ENCODE data around the gene TMEM18.

Gene TMEM18

DNA sequence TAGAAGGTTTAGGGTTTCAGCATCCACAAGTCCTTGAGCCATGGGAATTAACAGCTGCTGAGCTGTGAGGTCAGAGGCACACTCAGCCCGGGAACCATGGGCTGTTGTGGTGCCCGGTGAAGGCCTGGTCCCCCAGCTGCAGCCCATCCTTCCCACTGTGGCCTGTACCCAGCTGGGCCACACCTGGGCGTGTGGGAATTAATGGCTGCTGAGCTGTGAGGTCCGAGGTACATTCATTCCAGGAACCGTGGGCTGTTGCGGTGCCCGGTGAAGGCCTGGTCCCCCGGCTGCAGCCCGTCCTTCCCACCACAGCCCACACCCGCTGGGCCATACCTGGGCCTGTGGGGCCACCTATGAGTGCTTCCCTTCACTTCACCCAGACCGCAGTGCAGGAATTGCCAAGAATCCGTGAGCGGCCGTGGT, 25.2 kb downstream of the TMEM18 start:
- DNase-seq (ENCODE audit: low read depth, low spot score) = no peak

DNA sequence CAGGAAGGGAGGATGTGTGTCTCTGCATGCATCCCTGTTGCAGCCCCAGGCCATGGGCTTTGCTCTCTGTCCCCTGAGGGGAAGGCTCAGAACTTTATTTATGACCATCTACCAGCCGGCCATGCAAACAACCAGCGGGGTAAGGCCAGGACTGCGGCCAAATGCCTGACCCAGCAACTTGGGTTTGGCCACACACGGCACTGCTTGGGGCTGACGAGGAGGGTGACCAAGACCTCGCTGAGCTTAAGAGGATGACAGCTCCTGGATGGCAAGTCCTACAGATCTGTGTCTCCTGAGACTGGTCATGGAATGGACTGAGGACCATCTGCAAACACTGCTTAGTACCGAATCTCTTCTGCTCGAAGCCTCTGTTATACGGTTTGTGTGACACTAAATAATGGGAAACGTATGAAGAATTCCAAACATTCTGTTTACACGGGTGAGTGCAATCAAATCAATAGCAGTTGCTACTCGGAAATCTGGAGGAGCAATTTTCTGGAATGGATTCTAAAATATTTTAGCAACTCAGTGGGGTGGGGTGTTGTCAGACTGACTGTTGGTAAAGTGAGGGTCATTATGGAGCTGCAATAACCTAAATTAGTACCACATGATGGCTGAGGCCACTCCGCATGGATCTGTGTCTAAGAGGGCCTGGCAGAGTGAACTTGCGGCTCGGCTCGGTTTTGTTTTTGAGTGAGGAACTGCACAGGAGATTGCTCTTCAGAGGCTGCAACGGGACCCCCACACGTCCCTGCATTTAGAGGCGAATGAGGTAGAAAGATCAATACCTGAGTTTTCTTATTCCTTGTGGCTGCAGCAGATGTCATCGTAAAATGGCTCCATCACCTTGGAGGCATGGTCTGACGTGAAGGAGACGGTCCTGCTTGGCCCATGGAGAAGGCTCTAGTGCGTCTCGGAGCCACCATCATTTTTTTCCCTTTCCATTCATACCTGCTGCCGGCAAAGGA, 26.6 kb downstream of the TMEM18 start:
- DNase-seq (ENCODE audit: low read depth, low spot score) = no peak

DNA sequence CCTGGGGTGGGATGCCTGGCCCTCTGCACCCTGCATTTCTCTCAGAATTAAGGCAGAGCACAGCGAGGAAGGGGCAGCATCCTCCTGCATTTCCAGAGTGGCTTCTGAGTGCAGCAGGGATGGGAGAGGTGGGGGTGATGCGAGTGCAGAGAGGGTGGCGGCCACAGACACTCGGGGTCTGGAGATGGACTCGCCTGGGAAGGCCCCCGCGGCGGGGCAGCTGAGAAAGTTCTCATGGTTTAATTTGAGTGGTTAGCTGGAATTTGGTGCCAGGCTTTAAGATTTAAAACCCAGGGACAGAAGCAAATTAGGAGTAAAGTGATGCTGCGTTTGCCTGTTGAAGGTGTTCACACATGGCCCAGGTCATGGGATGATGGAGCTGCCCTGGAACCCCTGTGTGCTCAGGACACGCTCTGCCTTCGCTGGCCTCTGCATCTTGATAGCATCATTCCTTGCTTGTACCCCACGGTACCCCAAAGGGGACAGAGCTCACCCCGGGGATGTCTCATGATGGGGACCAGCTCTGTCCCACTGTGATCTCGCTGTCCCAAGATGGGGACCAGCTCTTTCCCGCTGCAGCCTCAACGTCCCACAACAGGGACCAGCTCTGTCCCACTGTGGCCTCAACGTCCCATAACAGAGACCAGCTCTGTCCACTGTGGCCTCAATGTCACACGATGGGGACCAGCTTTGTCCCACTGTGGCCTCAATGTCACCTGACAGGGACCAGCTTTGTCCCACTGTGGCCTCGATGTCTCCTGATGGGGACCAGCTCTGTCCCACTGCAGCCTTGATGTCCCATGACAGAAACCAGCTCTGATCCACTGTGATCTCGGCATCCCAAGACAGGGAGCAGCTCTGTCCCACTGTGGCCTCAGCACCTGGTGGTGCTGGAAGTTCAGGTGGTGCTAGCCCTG, 27.5 kb downstream of the TMEM18 start:
- DNase-seq (ENCODE audit: low read depth, low spot score) = no peak

DNA sequence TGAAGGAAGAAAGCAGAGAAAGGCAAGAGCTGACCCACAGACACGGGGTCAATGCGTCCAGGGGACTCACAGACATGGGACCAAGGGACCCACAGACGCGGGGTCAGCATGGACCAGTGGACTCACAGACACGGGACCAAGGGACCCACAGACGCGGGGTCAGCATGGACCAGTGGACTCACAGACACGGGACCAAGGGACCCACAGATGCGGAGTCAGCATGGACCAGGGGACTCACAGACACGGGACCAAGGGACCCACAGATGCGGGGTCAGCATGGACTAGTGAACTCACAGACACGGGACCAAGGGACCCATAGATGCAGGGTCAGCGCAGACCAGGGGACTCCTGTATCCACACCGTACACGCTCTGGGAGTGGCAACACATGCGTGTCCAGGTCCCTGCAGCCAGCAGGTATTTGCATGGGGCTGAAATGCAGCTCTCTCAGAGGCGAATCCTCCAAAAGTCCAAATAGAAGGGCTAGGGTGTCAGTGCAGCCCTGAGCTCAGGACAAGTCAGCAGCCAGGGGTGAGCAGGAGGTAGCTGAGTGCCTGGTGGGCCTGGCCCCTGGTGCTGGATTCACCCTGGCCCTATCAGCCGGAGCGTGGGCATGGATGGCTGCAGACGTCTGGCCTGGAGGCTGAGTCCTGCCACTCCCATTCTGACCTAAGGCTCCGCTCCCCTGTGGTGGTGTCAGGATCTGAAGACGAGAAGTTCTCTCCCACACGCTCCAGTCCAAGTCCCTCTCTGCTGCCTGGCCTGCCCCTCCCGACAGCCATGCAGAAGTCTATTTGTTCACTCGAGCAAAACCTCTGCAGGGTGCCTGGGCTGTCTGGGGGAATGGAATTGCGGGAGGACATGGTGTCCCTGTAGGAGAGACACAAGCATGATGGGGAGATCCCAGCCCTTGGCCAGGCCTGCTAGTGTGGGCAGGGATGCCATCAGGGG, 28.5 kb downstream of the TMEM18 start:
- DNase-seq (ENCODE audit: low read depth, low spot score) = no peak

DNA sequence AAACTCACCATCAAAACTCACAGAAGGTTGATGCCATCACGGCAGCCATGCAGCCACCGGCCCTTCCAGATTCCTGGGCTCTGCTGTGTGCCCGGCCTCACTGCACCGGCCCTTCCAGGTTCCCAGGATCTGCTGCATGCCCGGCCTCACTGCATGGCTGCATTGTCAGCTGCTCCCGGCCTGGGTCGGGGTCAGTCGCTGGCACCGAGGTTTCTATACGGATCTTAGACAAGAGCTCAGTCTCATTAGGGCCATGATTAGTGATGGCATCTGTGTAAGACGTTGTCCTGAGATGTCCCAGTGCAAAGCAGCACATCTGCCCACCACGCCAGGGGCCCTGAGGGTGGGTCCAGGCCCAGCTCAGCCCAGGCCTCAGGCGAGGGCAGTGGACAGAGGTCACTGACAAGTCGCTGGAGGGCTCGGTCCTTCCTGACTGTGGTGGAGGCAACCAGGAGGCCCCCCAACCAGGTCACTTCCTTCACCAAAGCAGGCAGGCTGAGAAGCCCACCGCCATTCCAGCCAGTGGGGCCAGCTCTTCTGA, 29.4 kb downstream of the TMEM18 start:
- no peak for DNase-seq (ENCODE audit: low read depth, low spot score)

DNA sequence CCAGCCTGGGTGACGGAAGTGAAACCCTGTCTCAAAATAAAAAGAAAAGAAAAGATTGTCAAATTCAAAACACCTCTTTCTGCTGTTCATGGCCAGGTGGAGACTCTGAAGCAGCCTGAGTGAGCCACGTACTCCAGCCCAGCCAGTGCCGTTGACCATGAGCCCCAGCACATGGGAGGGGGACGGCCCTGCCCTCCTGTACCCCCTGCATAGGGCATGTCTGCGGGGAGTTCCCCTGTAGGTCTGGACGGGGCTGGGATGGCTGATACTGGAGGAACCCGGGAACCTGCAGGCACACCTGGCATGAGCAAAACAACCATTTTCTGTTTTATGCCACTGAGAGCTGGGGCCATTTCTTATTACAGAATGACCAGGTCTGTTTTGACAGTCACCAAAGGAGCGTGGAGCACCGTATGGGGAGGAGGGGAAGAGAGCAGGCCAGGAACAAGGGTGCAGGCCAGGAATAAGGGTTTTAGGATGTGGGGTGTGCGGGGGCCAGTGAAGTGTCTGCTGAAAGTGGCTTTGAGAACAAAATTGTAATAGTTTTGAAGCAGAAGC, 30.1 kb downstream of the TMEM18 start:
- DNase-seq (ENCODE audit: low read depth, low spot score) = no peak

DNA sequence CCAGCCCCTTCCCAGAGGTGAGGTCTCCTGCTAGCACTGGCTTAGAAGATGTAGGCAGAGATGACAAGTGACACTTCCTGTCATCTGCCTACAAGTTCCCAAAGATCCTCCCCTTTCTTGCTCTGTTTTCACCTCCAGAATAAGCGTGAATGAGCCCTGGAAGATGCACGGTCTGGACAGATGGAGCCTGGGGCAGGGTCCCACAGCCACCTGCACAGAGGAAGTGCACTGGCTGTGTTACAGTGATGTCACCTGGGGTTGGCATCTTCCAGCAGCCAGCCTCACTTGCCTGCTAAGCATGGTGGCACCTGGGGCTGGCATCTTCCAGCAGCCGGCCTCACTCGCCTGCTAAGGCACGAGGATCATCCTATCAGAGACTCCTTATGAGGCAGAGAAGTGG, 32.3 kb downstream of the TMEM18 start:
- no peak for DNase-seq (ENCODE audit: low read depth, low spot score)

DNA sequence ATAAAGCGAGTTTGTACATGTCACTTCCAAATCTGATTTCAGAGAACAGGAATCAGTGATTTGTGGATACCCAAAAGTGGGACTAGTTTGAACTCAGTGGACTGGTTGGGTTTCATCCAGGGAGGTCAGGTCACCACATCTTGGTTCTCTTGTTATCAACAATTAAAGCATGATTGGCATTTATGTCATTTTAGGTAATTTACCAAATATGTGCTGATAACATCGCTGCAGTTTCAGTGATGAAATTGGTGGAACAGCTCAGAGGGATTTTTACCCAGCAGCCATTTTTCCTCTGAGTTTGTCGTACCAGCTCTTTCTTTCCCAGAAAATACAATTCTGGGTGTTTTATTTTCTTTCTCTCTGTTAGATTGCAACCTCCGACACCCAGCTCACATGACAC, 33.4 kb downstream of the TMEM18 start:
- DNase-seq (ENCODE audit: low read depth, low spot score) = no peak

DNA sequence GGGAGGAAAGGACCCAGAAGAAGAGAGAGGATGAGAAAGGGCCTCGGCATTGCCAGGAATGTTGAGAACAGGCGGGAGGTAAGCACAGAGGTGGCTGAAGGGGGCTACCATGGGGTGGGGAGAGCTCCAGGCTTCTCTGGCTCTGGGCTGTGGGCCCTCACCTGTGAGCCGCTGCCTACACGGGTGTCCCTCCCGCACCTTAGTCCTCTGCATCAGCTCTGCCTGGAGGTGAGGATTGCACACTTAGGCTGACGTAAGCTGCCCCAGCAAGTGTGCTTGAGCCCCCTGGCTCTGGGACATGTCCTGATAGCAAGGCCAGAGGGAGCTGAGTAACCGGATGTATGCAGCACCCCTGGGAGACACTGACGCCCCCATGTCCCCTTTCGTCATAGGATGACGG, 33.9 kb downstream of the TMEM18 start:
- DNase-seq (ENCODE audit: low read depth, low spot score) = no peak

DNA sequence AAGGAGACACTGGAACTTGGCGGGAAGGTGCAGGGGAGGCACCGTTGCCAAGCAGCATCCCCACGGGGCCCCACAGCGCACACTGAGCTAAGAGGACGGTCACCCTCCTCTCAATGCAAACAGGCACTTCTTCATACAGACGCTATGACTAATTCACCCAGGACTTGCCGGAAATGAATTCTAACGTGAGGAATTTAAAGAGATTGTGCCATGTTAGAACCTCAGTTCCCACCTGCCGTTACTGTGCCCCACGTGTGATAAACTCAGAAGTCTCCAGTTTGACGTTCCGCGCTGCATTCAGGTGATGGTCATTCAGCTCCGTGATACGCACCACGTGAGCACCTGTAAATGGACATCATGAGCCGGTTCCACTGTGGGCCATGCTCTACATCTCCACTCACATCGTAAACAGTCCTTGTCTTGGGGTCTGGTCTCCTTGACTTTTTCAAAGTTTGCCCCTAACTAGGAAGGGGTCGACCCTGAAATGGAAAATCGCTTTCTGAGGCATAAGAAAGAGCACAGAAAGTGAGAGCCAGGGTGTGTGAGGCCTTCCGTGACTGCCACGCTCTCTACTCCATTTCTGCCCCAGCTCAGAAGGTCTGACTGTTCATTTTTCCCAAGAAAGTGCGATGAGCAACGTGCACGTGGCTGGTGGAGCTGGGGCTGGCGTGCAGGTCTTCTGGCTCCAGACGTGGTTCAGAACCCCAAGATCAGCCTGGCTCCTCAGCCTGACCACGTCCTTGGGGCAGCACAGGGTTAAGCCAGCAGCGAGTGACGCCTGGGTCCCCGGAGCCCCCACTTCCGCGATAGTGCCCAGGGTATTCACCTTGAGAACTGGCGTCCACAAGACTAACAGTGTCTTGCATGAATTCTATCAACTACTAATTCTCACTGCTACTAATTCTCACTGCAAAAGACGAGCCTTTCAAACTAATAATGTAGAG, 35.1 kb downstream of the TMEM18 start:
- no peak for DNase-seq (ENCODE audit: low read depth, low spot score)

DNA sequence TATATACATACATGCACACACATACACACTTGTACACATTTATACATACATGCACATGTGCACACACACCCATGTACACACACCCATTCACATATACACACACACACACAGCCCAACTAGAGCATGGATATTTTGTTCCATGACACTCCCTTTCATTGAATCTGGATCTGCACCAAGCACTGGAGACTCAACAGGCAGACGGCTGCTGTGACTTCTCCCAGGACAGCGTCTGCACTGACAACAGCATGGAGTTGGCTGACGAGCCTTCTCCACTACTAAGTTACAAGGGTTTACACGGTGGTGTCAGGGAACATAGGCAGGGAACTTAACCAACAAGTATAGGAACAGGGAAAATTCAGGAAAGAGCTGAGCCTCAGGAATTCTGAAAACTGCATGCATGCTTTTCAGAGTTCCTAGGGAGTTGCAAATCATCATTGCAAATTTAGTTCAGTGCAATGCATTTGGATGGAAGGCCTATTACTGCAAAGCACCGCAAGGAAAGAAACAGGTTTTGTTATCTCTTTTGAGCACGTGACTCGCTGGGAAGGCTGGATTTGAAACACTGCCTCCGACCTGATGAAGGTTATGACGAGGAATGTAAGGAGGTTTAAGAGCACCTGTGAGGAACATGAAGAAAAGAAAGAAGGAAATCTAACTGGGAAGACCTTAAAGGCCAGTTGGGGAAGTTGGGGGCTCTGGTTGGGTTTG, 35.9 kb downstream of the TMEM18 start:
- DNase-seq (ENCODE audit: low read depth, low spot score) = no peak

DNA sequence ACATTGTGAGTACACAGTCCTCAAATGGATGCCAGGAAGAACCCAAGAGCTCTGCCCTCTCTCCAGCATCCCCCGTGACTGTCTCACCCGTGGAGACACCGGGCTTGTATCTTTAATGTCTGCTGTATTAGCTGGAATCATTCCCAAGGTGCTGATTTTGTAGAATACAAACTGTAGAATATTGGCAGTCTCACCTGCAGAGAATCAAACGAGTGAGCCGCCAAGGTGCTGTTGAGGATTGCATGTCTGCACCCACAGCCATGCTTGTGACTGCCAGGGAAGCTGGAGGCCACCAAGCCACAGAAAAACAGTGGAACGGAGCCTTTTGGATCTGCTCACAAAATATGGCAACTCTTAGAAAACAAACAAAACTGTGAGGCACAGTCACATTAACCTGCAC, 37.5 kb downstream of the TMEM18 start:
- DNase-seq (ENCODE audit: low read depth, low spot score) = no peak

DNA sequence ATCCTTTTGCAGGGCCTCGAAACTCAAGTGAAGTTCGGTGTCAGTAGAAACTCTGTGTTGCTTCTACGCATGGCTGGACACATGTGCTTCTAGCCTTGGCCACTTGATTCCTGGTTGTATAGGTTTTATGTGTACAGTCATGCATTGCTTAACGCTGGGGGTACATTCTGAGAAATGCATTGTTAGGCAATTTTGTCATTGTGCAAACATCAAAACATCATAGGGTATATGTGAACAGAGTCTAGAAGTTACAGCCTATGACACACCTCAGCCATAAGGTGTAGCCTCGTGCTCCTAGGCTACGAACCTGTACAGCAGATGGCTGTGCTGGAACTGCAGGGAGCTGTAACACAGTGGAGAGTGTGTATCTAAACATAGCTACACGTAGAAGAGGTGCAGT, 39.4 kb downstream of the TMEM18 start:
- DNase-seq (ENCODE audit: low read depth, low spot score) = no peak

DNA sequence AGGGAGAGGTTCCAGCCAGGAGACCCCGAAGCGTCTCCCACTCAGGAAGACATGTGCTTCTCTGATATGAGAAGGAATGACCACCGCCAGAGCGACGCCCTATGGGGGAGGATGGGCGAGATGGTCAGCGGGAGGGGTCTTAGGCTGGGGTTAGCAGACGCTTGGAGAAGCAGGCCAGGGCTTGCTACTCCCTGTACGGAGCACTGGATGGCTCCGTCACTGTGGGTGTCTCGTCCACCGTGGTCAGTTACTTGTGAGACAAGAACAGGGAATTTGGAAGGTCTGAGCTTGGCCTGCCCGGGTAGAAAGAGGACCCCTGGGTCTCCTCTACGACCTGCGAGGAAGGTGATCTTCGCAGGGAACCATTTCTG, 39.8 kb downstream of the TMEM18 start:
- DNase-seq (ENCODE audit: low read depth, low spot score) = no peak

DNA sequence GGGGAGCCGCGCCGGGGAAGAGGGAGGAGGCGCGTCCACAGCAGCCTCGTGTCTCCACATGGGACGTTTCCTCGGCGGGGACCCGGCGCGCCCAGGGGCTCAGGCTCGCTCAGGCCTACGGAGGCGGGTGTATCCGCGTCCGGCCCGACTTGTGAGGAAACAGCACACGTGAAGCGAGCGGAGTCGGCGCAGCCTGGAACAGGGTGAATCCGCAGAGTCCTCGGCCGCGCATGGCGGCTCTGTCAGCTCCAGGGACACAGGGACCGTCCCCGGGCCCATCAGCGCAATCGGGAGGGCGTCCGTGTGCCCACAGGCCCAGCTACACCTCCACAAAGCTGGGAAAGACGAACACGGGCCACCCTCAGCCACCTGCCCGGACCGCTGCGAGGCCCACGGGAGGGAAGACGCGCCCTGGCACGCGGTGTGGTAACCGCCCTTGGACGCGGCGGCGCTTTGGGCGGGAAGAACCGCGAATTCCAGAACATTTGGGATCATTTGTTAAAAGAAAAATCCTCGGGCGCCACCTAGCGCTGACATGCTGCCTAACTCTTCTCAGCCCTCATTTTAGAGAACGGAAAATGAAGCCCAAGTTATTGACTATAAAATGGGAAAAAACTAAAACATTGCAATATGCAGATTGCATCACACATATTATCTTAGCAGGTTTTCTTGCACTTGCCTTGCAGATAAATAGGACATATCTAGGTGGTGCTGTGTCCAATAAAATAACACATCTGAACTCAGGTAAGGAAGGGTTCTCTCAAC, 40.4 kb downstream of the TMEM18 start:
- DNase-seq (ENCODE audit: low read depth, low spot score) = no peak

DNA sequence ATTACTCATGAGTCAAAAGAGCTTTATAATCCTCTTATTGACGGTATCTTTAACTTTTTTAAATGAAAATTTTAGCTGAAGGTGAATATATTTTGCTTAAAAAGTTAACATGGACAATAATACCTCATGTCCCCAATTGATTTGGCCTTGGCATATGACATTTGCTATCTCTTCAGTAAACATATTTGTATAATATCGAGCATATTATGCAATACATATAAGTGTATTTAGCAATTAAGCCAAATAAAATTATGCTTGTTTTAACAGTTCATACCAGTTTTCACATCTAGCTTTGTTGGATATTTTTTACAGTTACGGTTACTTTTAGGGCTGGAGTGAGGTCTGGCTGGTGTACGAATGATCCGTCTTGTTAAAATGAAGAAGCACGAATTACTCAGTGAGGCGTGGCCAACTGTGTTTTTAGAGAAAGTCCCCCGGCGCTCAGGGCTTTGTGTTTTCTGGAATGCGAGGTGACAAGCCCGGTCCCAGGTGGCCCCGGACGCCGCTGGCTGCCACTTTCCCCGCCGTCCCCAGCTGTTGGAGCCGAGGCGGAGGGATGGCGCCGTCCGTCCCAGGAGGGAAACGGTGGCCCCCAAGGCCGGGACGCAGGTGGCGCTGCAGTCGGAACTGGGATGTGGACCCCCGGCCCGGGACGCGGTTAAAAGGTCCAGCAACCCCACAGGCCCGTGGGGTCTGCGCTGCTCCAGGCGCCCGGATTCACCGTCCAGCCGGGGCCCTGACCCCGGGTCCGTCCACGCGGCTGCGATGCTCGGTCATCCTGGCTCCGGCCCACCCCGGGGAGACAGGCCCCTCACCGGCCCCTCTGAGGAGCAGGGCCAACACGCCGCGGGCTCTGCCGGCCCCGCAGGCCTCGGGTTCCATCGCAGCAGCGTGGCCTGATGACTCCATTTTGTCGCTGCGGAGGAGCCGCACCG, 41.3 kb downstream of the TMEM18 start:
- DNase-seq (ENCODE audit: low read depth, low spot score) = no peak

Measured in activated CD4-positive, CD25-positive, alpha-beta regulatory T cell treated with anti-CD3 and anti-CD28 coated beads, Interleukin-2, amount 50 U/mL, for 16 hours (primary cell).